Brain microvascular endothelial cell (primary cell): ENCODE data around the gene GPR137C.

Source experiments
- DNase-seq: peaks from one replicate; pipeline ENCODE4 v3.0.0-alpha.2; 2020
- H3K27ac ChIP-seq: fragments of 250-450 bp; sonication (Bioruptor Pico); 2 replicates; pipeline ENCODE4 v1.5.1; 2020; ENCODE audit warnings: mild to moderate bottlenecking, moderate library complexity
- H3K27me3 ChIP-seq: fragments of 250-450 bp; sonication (Bioruptor Pico); replicated peaks from 2 replicates; pipeline ENCODE4 v1.5.1; 2020; ENCODE audit warnings: mild to moderate bottlenecking
- H3K36me3 ChIP-seq: fragments of 250-450 bp; sonication (Bioruptor Pico); replicated peaks from 2 replicates; pipeline ENCODE4 v1.5.1; 2020; ENCODE audit warnings: mild to moderate bottlenecking
- H3K4me3 ChIP-seq: 2 replicates; pipeline ENCODE4 v1.5.1; 2011; ENCODE audit warnings: low read depth, mild to moderate bottlenecking, control low read depth, low read length, moderate library complexity
- in situ Hi-C: cut with HindIII; loops from 2 replicates; pipeline ENCODE4 v1.10.0; 2017; ENCODE audit warnings: low sequenced_read_pairs, low pct_ligation_motif_present
- TF ChIP-seq, protein P1 (sequence below): IDR thresholded peaks from 2 replicates; pipeline ENCODE4 v1.5.1; 2011; ENCODE audit warnings: low read depth, mild to moderate bottlenecking, moderate library complexity, low read length, control low read depth, inconsistent platforms; ENCODE audit errors: missing control alignments

The GPR137C gene

DNA sequence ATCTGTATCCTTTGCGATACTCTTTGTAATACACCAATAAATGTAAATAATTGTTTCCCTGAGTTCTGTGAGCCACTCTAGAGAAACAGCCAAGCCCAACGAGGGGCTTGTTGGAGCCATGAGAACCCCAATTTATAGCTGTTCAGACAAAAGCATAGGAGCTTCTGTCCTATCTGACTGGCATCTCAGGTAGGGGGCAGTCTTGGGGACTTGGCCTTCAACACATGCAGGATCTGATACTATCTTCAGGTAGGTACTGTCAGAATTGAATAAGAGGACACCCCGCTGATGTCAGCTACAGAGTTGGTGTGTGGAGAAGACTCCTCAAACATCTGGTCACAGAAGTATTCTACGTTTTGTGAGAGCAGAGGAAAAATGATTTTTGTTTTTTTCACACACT lies 25.6 kb upstream of the GPR137C start:
- no peak for DNase-seq
- H3K27me3 ChIP-seq, result no peaks in the 10 kb centered on the region
- H3K4me3 ChIP-seq, result no peak overlapping the region
- no peaks in the 10 kb centered on the region for H3K36me3 ChIP-seq
- TF ChIP-seq, protein P1, sequence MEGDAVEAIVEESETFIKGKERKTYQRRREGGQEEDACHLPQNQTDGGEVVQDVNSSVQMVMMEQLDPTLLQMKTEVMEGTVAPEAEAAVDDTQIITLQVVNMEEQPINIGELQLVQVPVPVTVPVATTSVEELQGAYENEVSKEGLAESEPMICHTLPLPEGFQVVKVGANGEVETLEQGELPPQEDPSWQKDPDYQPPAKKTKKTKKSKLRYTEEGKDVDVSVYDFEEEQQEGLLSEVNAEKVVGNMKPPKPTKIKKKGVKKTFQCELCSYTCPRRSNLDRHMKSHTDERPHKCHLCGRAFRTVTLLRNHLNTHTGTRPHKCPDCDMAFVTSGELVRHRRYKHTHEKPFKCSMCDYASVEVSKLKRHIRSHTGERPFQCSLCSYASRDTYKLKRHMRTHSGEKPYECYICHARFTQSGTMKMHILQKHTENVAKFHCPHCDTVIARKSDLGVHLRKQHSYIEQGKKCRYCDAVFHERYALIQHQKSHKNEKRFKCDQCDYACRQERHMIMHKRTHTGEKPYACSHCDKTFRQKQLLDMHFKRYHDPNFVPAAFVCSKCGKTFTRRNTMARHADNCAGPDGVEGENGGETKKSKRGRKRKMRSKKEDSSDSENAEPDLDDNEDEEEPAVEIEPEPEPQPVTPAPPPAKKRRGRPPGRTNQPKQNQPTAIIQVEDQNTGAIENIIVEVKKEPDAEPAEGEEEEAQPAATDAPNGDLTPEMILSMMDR, result no peak
- H3K27ac ChIP-seq, result no peak overlapping the region
- in situ Hi-C loops, result no loop called here

DNA sequence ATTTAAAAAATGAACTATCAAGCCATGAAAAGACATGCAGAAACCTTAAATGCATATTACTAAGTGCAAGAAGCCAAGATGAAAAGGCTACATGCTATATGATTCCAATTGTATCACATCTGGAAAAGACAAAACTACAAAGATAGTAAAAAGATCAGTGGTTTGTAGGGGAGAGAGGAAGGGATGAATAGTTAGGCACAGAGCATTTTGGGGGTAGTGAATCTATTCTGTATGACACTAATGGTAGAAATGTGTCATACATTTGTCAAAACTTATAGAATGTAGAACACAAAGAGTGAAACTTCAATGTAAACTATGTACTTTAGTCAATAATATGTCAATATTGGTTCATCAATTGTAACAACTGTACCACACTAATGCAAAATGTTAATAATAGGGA lies 21.2 kb upstream of the GPR137C start:
- H3K27me3 ChIP-seq, result no peaks in the 10 kb centered on the region
- TF ChIP-seq, protein P1, result no peak
- no peak overlapping the region for H3K4me3 ChIP-seq
- DNase-seq, result no peak
- in situ Hi-C loops, result no loop called here
- no peaks in the 10 kb centered on the region for H3K36me3 ChIP-seq
- H3K27ac ChIP-seq, result no peak overlapping the region

DNA sequence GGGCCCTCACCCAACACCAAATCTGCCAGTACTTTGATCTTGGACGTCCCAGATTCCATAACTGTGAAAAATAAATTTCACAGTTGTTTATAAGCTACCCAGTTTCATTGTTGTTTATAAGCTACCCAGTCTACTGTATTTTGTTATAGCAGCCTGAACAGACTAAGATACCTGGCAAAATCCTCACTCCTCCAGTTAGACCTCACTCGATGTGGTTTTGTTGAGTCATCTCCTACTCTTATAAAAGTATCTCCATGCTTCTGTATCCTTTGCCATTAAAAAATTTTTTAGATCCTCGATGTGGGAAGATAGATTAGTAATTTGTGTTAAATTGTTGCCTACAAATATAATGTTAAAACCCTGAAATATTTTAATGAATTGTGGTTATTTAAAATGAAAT lies 16.4 kb upstream of the GPR137C start:
- in situ Hi-C loops, result no loop called here
- Histone ChIP-seq H3K36me3 (no peaks in the 10 kb centered on the region), H3K27ac (no peak overlapping the region), H3K27me3 (no peaks in the 10 kb centered on the region), H3K4me3 (no peak overlapping the region)
- TF ChIP-seq, protein P1, result no peak
- no peak for DNase-seq

DNA sequence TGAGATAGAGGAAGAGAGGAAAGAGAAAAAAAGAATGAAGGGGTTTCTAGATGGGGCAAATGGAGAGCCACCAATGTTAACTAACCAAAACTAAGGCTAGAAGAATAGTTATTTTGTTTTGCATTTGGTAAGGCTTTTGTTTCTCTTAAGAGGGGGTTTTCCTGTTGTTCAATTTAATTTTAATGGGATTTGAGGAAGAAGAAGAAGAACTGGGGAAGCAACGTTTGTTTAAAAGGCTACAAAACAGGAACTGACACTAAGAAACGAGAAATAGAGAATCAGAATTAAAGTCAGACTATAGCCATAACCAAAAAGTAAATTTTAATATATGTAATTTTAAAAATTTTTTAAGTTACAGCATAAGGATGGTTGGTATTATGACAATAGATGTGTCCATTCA lies 14.0 kb upstream of the GPR137C start:
- H3K36me3 ChIP-seq, result no peaks in the 10 kb centered on the region
- no peaks in the 10 kb centered on the region for H3K27me3 ChIP-seq
- in situ Hi-C loops, result no loop called here
- no peak overlapping the region for H3K27ac ChIP-seq
- TF ChIP-seq, protein P1, result no peak
- no peak for DNase-seq
- no peak overlapping the region for H3K4me3 ChIP-seq

DNA sequence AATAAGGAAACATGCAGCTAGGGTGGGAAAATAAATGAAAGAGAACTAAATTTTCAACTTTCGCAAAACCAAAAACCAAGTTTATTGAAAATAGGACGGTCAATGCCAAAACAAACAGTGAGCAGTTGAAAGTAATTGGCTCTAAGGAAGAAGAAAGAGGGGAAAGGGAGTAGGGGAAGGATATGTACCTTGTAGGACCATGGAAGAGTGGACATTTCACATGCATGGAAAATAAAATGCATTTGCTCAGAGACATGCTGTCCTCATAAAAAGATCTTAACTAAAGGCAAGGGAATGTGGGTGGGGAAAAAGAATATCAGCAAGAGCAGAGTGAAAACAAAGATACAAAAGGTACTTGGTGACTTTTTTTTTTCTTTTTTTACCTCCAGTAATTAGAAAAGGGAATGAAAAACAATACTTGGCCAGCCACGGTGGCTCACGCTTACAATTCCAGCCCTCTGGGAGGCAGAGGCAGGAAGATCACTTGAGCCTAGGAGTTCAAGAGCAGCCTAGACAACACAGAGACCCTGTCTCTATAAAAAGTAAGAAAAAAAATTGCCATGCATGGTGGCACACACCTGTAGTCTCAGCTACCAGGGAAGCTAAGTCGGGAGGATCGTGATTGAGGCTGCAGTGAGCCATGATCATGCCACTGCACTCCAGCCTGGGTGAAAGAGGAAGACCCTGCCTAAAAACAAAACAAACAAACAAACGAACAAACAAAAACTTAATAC lies 6.9 kb upstream of the GPR137C start:
- H3K27me3 ChIP-seq, result no peaks in the 10 kb centered on the region
- H3K36me3 ChIP-seq, result no peaks in the 10 kb centered on the region
- TF ChIP-seq, protein P1, result no peak
- in situ Hi-C loops, result no loop called here
- H3K4me3 ChIP-seq, result no peak overlapping the region
- DNase-seq, result no peak
- H3K27ac ChIP-seq, result no peak overlapping the region

DNA sequence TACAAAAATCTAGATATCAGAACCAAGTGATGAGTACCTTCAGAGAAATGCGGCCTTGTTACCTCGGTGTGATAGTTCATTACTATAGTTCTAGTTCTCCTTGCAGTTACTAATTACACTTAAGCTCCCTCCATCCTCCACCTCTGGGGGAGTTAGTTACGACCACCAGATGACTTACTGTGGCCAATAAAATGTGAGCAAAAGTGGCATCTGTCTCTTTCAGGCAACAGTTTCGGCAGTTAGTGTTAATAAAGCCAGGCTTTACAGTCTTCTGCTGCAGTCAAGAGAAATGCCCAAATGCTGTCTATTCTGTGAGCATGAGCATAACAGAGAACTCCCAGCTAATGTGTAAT lies 6.3 kb upstream of the GPR137C start:
- Histone ChIP-seq H3K4me3 (no peak overlapping the region), H3K27ac (no peak overlapping the region), H3K36me3 (no peaks in the 10 kb centered on the region), H3K27me3 (no peaks in the 10 kb centered on the region)
- TF ChIP-seq, protein P1, result no peak
- in situ Hi-C loops, result no loop called here
- DNase-seq, result no peak
